WTC11 (cell line): ENCODE data around the gene SMC3.

Experiments
- CREB1 ChIP-seq: sonication (generic); formaldehyde crosslinking; IDR thresholded peaks from 2 replicates; pipeline ENCODE4 v1.8.0; 2023; ENCODE audit warnings: mild to moderate bottlenecking, missing genetic modification reagents
- GABPB1 ChIP-seq: sonication (generic); formaldehyde crosslinking; IDR thresholded peaks from 2 replicates; pipeline ENCODE4 v1.8.1; 2023; ENCODE audit warnings: mild to moderate bottlenecking, missing genetic modification reagents
- MYBL2 ChIP-seq: sonication (generic); formaldehyde crosslinking; IDR thresholded peaks from 2 replicates; pipeline ENCODE4 v1.8.1; 2023; ENCODE audit warnings: mild to moderate bottlenecking, moderate library complexity, missing genetic modification reagents
- PRRX2 ChIP-seq: fragments of 250-450 bp; sonication (Bioruptor Pico); IDR thresholded peaks from 2 replicates; pipeline ENCODE4 v1.8.0; 2021; ENCODE audit warnings: mild to moderate bottlenecking
- ZNF317 ChIP-seq: sonication (generic); formaldehyde crosslinking; IDR thresholded peaks from 2 replicates; pipeline ENCODE4 v1.8.1; 2023; ENCODE audit warnings: low read depth, mild to moderate bottlenecking, moderate library complexity, missing genetic modification reagents, borderline replicate concordance
- TF ChIP-seq, protein P1 (sequence below): fragments of 200-600 bp; IDR thresholded peaks from 2 replicates; pipeline ENCODE4 v1.8.0; 2022; ENCODE audit warnings: antibody characterized with exemption
- TF ChIP-seq, protein P2 (sequence below): sonication (generic); formaldehyde crosslinking; IDR thresholded peaks from 2 replicates; pipeline ENCODE4 v1.8.0; 2023; ENCODE audit warnings: mild to moderate bottlenecking, missing genetic modification reagents
- TF ChIP-seq, protein P3 (sequence below): sonication (generic); formaldehyde crosslinking; IDR thresholded peaks from 2 replicates; pipeline ENCODE4 v1.8.1; 2022; ENCODE audit warnings: low read depth, mild to moderate bottlenecking, moderate library complexity, missing genetic modification reagents, borderline replicate concordance
- TF ChIP-seq, protein P4 (sequence below): sonication (generic); formaldehyde crosslinking; IDR thresholded peaks from 2 replicates; pipeline ENCODE4 v1.8.1; 2023; ENCODE audit warnings: mild to moderate bottlenecking, missing genetic modification reagents, moderate library complexity

DNA sequence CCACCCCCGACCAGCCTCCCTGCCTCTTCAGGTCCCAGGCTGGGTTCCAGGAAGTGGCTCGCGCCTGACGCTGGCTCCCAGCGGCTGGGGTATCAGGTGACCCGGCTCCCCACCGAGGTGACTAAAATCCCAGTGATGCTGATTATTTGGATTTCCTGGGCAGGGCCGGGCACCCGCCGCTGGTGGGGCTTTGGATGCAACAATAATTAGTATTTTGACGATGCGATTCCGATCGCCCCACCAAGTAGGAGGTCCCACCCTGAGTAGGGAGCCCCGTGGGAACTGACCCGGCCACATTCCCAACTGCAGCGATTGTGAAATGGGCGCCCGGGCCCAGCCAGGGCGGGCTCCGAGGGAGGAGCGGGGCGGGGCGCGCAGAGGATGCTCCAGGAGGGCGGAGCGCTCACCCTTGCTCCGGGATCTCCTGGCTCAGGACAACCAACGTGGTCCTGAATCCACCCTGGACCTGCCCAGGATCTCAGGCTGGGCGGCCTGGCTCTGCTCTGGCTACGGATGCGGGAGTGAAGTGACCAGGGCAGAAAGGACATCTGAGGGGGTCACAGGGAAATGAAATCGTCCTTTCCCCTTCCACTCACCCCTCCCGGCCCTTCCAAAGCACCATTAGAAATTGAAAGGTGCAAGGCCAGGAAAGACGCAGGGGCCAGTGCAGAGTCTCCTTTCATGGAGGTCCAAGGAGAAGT, 37.2 kb upstream of the SMC3 start:
- TF ChIP-seq, protein P1, sequence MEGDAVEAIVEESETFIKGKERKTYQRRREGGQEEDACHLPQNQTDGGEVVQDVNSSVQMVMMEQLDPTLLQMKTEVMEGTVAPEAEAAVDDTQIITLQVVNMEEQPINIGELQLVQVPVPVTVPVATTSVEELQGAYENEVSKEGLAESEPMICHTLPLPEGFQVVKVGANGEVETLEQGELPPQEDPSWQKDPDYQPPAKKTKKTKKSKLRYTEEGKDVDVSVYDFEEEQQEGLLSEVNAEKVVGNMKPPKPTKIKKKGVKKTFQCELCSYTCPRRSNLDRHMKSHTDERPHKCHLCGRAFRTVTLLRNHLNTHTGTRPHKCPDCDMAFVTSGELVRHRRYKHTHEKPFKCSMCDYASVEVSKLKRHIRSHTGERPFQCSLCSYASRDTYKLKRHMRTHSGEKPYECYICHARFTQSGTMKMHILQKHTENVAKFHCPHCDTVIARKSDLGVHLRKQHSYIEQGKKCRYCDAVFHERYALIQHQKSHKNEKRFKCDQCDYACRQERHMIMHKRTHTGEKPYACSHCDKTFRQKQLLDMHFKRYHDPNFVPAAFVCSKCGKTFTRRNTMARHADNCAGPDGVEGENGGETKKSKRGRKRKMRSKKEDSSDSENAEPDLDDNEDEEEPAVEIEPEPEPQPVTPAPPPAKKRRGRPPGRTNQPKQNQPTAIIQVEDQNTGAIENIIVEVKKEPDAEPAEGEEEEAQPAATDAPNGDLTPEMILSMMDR = no peak
- TF ChIP-seq MYBL2 (CRISPR knock-in tag) (no peak), GABPB1 (CRISPR knock-in tag) (no peak), PRRX2 (no peak), ZNF317 (CRISPR knock-in tag) (no peak), CREB1 (CRISPR knock-in tag) (no peak)
- TF ChIP-seq, protein P2, sequence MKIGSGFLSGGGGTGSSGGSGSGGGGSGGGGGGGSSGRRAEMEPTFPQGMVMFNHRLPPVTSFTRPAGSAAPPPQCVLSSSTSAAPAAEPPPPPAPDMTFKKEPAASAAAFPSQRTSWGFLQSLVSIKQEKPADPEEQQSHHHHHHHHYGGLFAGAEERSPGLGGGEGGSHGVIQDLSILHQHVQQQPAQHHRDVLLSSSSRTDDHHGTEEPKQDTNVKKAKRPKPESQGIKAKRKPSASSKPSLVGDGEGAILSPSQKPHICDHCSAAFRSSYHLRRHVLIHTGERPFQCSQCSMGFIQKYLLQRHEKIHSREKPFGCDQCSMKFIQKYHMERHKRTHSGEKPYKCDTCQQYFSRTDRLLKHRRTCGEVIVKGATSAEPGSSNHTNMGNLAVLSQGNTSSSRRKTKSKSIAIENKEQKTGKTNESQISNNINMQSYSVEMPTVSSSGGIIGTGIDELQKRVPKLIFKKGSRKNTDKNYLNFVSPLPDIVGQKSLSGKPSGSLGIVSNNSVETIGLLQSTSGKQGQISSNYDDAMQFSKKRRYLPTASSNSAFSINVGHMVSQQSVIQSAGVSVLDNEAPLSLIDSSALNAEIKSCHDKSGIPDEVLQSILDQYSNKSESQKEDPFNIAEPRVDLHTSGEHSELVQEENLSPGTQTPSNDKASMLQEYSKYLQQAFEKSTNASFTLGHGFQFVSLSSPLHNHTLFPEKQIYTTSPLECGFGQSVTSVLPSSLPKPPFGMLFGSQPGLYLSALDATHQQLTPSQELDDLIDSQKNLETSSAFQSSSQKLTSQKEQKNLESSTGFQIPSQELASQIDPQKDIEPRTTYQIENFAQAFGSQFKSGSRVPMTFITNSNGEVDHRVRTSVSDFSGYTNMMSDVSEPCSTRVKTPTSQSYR (CRISPR knock-in tag) = 0 out of 2 replicates have a peak, but pooled peaks have one; percentile 32
- TF ChIP-seq, protein P3, sequence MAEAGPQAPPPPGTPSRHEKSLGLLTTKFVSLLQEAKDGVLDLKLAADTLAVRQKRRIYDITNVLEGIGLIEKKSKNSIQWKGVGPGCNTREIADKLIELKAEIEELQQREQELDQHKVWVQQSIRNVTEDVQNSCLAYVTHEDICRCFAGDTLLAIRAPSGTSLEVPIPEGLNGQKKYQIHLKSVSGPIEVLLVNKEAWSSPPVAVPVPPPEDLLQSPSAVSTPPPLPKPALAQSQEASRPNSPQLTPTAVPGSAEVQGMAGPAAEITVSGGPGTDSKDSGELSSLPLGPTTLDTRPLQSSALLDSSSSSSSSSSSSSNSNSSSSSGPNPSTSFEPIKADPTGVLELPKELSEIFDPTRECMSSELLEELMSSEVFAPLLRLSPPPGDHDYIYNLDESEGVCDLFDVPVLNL (CRISPR knock-in tag) = no peak
- TF ChIP-seq, protein P4, sequence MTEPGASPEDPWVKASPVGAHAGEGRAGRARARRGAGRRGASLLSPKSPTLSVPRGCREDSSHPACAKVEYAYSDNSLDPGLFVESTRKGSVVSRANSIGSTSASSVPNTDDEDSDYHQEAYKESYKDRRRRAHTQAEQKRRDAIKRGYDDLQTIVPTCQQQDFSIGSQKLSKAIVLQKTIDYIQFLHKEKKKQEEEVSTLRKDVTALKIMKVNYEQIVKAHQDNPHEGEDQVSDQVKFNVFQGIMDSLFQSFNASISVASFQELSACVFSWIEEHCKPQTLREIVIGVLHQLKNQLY (CRISPR knock-in tag) = no peak
